GM19372 (cell line): Measurements from ENCODE around the gene IFIT1B.
"Not testable (repeated sequence)": the region's sequence is repeated elsewhere in the genome, so short reads cannot be mapped to it uniquely, and the experiment has no call there.

ENCODE experiments used
- ATAC-seq: cut with Tn5 transposase; IDR thresholded peaks from one replicate; pipeline ENCODE4 v1.9.1; 2021; ENCODE audit warnings: mild to moderate bottlenecking, low read depth, moderate library complexity; ENCODE audit not compliant: unreplicated experiment

IFIT1B gene

GRCh38 chr10:89377705-89378637 is at the start of gene IFIT1B:
IFIT1B (plus strand) TSS chr10:89378056; CDS start chr10:89378136, 80 bp downstream.
- ATAC-seq: no peak

GRCh38 chr10:89329151-89329550 is 48.7 kb upstream of the IFIT1B start:
- no peak for ATAC-seq

DNA sequence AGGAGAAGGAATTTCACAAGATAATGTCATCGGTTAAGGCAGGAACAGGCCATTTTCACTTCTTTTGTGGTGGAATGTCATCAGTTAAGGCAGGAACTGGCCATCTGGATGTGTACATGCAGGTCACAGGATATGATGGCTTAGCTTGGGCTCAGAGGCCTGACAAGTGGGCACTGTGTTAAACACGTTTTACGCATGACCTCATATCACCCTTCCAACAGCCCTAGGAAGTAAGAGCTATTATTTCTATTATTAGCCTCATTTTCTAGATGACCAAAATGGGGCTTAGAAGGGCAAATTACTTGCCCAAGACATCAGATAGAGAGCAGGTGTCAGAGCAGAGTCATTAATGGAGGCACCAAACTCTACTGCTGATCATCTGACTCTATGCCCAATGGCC is 47.8 kb upstream of the IFIT1B start:
- not testable (repeated sequence) for ATAC-seq

- no peak for ATAC-seq
These were observed 47.2 kb upstream of the IFIT1B start for GRCh38 chr10:89330537-89331212.

- not testable (repeated sequence) for ATAC-seq
These were observed 46.3 kb upstream of the IFIT1B start for GRCh38 chr10:89331487-89332122.

DNA sequence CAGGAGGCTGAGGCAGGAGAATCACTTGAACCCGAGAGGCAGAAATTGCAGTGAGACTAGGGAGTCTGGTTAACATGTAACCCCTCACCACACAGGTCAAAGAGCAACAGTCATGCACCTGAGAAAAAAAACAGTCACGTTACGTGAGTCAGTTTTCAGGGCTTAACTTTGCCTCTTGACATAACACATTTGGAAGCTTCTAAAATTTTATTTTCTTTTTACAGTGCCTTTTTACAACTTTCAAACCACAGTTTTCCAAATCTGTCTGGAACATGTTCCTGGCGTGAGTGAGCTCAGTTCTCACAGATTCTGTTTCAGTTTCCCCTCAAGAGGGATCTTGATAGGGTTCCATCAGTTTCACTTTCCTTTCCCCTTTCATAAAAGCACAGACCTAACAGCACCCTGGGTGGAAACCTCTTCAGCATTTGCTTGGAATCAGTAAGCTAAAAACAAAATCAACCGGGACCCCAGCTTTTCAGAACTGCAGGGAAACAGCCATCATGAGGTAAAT is 45.7 kb upstream of the IFIT1B start:
- peak; percentile 51 for ATAC-seq

- ATAC-seq: no peak
These were observed 42.6 kb upstream of the IFIT1B start for GRCh38 chr10:89335226-89335625.

DNA sequence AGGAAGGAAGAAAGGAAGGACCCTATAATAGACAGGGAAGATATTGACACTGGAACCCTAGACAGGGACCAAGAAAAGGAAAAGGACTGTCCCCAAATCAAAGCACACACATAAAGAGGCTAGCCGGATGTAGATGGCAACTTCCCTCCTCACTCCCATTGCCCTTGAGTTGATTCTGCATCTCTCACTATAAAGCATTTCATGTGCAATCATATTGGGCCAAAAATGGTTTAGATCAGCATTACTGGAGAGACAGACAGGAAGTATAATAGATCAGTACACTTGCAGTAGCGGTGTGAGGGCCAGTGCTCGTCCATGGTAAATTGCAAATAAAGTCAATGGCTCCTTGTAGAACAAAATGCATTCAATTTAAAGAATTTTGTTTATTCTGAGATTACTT is 41.6 kb upstream of the IFIT1B start:
- no peak for ATAC-seq

DNA sequence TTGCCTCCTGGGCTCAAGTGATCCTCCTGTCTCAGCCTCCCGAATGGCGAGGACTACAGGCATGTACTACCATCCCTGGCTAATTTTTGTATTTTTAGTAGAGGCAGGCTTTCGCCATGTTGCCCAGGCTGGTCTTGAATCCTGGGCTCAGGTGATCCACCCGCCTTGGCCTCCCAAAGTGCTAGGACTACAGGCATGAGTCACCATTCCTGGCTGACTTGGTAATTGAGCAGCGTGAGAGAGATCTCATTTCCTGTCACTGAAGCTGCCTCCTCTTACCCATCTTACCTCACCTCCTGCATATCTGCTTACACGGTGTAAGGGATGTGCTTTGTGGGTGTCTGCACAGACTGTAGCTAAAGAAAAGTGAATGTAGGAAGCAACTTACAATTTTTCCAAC is 40.4 kb upstream of the IFIT1B start:
- no peak for ATAC-seq

DNA sequence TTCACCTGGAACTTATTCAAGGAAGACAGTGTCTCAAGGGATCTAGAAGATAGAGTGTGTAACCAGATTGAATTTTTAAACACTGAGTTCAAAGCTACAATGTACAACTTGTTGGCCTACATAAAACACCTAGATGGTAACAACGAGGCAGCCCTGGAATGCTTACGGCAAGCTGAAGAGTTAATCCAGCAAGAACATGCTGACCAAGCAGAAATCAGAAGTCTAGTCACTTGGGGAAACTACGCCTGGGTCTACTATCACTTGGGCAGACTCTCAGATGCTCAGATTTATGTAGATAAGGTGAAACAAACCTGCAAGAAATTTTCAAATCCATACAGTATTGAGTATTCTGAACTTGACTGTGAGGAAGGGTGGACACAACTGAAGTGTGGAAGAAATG is 39.1 kb upstream of the IFIT1B start:
- no peak for ATAC-seq

GRCh38 chr10:89339875-89340274 is 38.0 kb upstream of the IFIT1B start:
- no peak for ATAC-seq

DNA sequence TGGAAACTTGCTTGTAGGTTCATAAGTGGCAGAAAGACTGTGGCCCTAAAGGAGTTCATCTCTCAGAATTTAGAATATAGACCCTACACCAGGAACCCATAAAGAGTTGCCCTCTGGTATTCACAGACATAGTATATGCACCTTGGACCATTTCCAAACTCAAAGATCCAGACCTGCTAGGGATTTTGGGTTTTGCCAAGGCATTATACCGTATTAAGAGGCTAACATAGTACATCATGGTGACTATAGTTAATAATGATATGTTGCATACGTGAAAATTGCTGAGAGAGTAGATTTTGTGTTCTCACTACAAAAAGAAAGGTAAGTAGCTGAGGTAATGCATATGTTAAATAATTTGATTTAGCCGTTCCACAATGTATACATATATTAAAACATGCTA is 36.2 kb upstream of the IFIT1B start:
- ATAC-seq: no peak

DNA sequence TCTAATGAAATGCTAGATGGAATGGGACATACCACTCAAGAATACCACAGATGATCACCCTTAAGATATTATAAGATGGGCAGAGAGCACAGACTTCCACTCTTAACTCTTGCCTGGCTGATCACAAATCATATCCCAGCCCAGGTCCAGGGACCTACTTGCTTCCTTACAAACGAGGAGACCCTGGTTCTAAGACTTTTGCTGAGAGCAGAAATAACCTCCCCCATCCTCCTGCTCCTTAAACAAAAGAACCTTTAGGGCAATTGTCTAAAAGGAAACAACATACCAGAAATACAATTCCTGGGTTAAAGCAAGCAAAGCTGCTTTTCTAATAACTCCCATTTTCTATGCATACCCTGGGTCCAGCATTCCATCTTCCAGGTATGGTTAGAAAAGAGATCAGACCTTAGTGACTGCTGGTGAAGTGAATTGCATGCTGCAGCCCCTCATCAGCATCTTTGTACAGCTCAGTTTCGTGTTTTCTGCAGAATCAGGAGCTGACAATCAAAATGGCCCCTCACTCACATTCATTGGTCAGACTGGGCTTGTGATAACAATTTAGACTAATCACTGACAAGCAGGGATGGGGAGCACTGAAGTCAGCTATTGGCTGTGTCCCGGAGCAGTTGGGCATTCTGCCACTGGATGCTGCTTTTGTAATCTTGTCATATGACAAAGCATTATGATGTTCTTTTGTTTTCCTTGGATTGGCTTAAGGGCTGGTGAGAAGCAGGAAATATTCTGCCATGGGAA is 35.5 kb upstream of the IFIT1B start:
- ATAC-seq: no peak

DNA sequence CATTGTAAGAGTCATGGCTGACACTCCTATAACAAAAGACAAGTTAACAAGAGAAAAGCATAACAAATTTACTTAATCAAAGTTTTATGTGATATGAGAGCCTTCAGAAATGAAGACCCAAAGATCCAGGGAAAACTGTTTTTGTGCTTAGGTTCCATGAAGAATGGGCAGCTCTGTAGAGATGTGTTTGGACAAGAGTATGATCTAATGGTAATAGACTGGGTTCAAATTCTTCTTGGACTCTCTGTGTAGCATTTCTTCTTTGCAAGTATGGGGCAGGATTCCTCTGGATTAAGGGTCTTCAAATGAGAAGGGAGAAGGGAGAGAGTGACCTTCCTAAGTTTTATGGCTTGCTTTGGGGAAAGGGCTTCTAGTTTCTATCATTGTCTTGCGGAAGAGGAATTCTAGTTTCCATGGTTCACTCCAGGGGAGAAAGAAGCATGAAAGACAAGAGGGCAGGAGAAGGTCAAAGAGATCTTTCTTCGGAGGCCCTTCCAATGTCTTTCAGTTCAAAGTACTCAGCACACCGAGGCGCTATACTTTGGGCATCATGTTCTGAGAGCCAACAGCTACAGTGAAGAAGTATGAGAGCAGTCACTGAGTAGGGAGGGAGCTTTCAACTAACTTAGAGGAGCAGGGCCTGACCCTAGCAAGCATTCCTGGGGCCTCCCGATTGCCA is 34.6 kb upstream of the IFIT1B start:
- no peak for ATAC-seq

DNA sequence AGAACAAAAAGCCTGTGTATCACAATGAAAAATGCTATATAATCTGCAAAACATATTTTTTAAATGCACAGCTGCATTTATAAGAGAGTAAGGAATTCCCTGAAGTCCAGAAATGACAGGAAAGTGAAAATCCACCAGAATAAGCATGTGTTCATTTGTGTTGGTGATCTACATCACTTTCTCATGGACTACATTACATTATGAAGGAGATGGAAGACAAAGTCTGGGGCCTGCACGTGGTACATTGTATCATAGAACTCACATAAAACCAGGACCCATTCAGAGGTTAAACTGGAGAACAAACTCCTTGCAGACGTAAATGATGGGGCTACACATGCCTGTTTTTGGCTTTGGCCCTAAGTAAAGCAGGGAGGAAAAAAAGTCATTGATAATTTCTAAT is 33.7 kb upstream of the IFIT1B start:
- ATAC-seq: no peak

DNA sequence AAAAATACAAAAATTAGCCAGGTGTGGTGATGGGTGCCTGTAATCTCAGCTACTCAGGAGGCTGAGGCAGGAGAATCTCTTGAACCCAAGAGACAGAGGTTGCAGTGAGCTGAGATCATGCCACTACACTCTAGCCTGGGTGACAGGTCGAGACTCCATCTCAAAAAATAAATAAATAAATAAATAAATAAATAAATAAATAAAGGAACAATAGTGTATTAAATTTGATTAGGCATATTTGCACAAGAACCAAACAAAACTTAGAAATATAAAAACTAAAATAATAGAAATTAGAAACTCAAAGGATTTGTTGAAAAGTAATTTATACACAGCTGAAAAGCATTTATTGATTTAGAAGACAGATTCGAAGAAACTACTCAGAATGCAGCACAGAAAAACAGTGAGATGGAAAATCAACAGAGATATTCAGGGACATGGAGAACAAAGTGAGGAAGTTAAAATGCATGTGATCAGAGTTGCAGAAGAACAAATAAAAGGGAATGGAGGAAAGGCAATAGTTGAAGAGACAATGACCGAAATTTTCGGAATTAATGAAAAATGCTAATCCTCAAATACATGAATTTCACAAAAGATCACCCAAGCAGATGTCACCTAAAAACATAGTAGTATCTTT is 32.4 kb upstream of the IFIT1B start:
- no peak for ATAC-seq

- no peak for ATAC-seq
These were observed 31.2 kb upstream of the IFIT1B start for GRCh38 chr10:89346405-89347254.

- ATAC-seq: no peak
These were observed 30.0 kb upstream of the IFIT1B start for GRCh38 chr10:89347701-89348457.
